Mesenteric fat pad (tissue), 1 donor: ENCODE results near the gene EPAS1. TPM values are rescaled to one million over a fixed set of nuclear protein-coding genes. Genes with fewer than 3 reads are reported as not detected.

Experiments used
- DNase-seq: peaks from one replicate; pipeline ENCODE4 v3.0.0-alpha.2; 2020; ENCODE audit warnings: low spot score
- total RNA-seq: library from RNA; stranded (reverse); fragmentation: NEBNext Ultra II Directional; extraction: Animal tissue kit (Norgen Biotek cat#: 25700); gene quantifications from one replicate; pipeline ENCODE4 v1.2.1, GENCODE V29; 2021
- donor health status: DM: yes; HTN: yes; CAD: no.

EPAS1 gene
- total RNA-seq, 1 donor from 2014 or later, result 717 TPM

DNA sequence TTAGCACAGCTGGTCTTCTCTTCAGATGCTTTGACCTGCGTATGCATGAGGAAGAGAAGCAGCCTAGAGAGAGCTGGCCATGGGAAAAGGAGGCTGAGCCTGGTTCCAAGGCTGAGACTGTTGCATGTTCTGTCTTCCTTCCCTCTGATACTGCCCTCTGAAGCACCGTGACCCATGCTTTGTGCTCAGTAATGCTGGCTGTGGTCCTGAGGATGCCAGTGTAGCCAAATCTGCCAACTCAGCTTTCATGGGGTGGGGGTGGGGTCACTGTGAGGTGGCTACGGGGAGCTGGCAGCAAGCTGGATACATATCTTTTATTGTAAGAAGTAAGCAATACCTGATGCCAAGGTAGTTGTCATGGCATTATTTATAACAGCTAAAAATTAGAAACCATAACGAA, 41.5 kb downstream of the EPAS1 start:
- no peak for DNase-seq

DNA sequence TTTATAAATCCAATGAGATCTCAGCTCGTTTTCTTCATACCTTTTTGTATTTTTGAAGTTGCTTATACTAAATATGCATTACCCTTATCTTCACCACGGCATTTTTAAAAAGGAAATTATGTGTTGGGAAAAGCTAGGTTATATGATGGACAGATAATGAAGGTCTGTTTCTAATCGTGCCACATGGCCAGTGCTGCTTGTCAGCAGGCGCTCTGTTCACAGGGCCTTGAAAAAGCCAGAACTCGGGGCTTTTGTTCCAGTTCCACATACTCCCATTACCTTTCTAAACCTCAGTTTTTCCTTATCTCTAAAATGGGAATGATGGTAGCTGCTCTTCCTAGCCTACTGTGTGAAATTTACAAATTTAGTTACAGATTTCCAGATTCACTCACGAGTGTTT, 42.0 kb downstream of the EPAS1 start:
- no peak for DNase-seq

DNA sequence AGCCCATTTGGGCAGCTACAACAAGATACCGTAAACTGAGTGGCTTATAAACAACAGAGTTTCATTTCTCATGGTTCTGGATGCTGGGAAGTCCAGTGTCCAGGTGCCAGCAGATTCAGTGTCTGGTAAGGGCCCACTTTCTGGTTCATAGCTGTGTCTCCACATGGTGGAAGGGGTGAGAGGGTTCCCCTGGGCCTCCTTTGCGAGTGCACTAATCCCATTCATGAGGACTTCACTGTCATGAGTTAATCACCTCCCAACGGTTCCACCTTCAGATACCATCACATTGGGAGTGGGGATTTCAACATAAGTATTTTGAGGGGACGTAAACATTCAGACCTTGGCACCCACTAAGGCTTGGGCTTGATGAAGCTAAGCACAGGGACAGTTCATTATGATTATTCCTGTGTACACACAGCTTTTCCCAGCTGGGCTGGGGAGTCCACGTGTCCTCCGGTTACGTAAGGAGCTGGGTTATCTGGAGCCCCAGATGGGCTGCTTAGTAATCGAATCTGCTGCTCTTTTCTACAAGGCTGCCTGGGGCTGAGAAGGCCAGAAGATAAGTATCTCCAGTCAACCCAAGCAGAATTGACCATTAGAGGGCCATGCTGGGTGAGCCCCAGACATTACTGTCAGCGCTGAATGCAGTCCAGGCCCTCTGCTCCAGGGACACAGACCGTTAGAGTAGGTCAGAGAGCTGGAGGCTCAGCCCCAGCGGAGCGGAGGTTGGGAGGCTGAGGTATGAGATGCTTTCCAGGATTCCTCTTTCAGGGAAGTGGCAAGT, 42.7 kb downstream of the EPAS1 start:
- DNase-seq, result no peak

DNA sequence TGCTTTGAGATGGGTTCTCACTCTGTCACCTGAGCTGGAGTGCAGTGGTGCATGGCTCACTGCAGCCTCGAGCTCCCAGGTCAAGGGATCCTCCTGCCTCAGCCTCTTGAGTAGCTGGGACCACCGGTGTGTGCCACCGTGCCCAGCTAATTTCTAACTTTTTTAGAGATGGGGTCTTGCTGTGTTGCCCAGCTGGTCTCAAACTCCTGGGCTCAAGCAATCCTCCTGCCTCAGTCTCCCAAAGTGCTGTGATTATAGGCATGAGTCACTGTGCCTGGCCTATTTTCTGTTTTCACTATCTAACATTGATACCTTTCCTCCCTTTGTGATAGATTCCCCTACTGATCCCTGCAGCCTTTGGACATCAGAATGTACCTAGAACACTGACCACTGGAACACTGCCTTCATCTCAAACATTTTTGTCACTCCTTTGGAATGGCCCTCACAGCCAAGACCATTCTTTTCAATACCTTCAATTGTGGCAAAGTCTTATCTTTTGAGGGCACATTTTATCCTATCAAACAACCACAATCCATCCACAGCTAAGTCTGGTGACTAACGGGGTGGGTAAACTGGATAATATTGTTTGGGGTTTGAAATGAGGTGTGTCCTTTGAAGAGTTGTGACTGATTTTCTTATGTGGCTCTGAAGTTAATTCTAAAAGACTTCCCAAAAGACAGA, 43.7 kb downstream of the EPAS1 start:
- DNase-seq, result no peak

DNA sequence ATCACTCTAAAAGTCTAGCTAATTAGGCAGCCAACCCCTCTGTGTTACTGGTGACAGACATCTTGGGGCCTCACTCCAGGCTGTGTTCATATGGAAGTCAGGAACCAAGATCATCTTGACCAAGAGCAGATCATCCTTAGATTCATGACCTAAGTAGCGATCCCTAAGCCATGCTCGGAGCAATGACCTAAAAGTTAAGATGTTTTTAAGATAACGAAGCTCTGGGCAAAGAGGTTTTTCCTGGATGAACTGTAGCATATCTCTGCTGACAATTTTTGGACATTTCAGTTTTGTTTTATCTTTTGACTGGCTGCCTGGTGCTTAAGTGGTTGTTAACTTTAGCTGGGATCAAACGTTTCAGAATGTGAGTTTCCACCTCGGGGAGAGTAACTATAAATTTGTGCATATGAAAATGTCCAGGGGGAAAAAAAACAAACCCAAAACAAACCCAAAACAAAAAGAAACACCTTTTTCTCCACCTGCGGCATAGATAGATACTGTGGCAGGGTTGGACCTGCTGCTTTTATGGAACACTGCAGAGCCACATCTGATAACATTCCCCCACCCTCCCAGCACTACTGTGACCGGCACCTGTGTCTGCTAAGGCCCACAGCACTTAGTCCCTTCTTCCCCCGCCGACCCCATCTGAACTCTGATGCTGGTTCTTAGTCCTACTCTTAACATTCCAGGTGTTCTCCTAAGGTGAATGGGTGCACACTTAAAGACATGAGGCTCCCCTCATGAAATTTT, 45.5 kb downstream of the EPAS1 start:
- no peak for DNase-seq

DNA sequence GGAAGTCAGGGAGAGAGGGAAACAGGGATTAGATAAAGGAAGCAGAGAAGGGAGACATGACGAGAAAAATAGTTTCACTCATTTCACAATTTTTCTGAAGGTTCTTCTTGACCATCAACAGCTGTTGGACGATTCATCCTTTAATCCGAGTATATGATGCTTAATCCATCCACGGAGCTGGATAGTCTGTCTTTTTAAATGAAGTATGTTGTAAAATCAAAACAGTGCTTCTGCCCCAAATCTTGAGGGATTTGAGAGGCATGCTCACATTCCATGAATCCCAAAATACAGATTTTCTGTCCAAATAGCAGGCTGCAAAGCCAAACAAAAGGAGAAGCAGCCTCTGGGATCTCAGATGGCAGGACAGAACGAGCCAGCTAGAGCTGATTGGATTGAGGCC, 47.5 kb downstream of the EPAS1 start:
- no peak for DNase-seq

DNA sequence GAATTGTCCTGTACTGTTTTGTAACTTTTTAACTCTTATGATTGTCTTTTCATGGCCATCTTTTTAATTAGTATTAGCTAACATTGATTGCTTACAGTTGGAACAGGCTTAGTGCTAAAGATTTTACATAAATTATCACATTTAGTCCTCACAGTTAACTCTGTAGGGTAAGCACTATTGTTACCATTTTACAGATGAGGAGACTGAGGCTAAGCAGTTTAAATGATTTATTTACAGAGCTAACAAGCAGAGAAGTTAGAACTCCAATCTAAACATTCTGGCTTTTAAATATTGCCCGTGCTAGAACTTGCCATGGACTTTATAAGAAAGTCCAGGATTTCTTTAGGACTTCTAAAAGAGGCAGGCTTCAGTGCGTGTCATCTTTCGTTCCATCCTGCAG, 48.6 kb downstream of the EPAS1 start:
- no peak for DNase-seq

DNA sequence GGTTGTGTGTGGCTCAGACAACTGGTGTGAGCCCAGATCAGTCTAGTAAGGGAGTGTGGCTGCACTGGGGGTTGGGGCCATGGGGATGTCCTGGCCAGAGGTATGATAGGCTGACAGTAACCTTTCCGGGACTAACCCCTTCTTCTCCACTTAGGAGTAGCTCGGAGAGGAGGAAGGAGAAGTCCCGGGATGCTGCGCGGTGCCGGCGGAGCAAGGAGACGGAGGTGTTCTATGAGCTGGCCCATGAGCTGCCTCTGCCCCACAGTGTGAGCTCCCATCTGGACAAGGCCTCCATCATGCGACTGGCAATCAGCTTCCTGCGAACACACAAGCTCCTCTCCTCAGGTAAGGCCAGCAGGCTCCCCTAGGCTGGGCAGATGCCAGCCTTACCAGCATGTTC, 49.5 kb downstream of the EPAS1 start:
- no peak for DNase-seq

DNA sequence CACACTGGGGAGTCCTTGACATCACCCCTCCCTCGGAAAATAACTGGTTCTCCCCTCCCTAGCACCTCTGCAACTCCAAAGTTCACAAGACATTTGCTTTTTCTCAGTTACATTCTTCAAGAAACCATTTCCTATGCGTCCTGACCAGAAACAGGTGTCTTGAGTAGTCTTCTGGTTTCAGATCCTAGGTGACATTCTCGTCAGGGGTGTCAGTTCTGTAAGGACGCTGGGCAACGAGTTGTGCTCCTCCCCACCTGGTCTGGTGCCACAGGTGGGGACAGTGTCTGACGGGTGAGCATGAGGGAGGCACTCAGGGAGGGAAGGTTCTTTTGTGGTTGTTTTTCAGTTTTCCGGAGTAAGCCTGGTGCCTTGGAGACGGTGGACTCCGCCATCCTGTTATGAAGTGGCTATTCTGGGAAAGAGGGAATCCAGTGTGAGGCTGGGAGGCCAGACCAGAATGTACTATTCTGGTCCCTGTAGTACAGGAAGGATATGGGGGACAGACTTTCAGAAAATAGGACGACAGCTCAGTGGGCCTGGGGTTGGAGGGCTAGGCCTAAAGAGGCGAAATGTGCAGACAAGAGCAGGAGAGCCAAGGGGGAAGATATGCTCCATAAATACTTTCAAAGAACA, 50.6 kb downstream of the EPAS1 start:
- no peak for DNase-seq

DNA sequence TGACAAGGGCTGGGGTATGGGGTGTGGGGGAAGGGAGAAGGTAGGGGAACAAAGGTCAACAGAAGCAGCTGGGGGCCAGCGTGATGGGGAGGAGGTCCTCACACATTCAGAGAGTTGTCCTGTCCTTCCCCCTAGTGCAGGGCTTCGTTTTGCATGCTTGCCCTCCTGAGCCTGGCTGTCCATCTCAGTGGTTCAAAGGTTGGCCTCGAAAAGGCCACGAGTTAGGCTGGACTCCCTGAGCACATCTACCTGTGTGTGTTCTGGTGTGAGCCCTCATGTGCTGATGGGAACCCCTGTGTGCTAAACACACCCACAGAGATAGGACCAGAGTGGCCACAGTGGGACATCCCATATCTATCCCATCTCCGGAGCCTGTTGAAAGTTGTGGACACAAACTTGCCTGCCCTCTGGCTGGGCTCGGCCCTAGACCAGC, 51.9 kb downstream of the EPAS1 start:
- DNase-seq, result no peak

DNA sequence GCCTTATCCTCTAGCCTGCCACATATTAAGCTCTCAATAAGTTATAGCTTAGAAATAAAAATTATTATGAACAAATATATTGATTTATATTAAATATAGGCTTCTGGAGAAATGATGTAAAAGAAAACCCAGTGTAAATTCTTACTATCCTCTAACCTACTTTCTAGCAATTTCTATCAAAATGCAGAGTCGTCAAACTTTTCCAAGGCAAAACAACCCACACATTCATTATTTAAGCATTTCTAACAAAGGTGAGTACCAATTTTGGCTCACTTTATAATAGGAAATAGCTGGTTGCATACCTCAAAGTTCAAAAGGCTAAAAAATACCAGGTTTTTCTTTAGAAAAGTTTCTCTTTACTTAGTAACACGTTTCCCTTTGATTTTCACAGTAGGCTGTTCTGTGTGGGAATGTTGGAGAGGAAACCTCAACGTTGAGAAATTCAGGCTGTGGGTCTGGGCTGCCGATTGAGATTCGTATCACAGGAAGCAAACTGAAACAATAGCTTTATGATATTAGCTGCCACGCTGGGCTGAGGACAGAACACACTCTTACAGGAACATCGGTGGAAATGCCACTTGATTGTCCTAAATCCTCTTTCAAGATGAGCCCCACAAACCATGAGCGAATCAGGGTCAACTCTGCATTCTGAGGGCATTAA, 53.0 kb downstream of the EPAS1 start:
- DNase-seq, result no peak

DNA sequence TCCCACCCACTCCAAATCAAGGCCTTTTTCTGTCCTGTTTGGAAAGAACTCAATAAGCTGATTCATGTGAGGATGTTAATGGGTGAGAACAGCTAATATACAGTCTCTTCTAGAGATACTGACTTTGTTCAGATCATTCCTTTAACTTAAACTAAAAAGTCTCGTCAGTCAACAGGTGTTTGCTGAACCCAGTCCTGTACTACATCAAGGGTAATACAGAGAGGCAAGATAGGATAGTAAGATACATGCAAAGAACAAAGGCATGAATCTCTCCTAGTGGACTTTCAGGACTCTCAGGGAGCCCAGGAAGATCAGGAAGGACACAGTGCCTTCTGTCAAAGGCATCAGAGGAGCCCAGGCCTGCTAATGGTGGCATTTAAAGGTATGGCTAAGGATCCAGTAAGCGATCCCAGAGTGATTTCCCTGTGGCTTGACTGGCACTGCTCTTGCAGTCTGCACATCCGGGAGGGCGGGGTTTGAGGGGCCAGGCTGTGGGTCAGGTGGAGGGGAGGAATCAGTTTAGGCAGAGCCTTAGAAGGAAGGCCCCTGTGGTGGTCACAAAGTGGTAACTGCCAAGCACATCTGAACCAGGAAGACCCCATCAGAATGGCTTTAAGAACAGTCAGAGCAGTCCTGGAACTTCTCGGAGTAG, 54.0 kb downstream of the EPAS1 start:
- no peak for DNase-seq

DNA sequence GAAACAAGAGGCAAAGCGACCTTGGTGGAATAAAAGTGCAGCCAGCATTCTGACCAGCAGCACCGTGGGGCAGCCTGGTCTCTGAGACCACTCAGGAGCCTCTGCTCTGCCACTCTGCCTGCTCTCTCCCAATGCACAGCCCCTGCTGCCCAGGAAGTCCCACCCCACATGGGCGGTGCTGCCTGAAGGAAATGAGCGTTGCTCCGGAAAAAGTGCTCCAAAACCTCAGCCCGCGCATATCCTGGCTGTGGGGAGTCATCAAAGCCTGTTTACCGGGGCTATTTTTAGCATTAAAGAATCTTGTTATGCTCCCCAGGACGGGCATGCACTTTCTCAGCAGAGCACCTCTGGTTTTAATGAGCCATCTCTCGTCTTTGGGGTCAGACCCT, 54.5 kb downstream of the EPAS1 start:
- DNase-seq, result no peak

DNA sequence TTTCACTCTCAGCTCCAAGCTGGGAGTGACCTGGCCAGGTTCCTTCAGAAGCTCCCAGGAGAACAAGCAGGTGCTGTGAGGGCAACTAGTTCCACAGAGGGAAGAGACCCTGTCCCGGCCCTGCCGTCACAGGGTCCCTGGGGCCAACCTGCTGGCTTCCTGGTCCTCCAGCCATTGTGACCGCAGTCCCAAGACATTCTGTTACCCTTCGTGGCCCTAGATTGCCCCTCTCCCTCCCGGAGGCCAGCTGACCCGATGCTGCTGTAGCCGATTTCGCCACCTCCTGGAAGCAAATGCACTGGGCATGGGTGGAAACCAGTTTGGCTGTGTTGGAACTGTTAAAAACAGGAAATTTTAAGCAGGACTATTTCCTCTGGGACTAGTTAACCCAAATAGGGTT, 55.4 kb downstream of the EPAS1 start:
- DNase-seq, result no peak

DNA sequence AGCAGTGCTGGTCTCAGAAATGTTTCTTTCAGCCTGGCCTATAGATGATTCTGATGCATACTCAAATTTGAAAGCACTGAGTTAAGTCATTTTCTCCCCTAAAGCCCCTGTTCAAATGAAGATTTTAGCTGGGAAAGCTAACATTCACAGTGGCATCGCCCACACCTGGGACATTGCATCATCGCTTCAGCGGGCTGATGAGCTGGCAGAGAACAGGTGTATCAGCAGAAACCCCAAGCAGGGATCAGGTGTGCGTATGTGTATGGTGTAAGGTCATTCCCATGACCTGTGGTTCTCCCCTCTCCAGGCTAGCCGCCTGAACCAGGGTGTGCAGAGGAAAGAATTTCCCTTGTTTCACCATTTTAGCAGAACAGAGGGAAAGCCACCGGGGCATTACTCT, 56.3 kb downstream of the EPAS1 start:
- no peak for DNase-seq

DNA sequence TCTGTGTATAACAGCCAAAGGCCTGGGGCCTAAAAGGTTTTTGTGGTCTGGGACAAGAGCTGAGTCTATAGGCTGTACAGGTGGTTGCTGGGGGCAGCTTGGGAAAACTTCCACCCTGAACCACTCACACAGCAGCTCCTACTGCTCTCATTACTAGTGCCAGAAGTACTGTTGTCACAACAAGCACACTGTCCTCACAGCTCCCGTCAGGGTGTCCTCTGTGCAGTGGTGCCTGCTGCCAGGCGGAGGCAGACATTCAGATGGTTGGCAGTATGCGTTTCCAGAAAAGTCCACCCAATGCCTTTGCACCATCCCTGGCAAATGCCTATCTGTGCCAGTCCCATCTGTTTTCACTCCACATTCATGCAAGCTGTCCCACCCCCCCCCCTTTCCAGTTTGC, 58.5 kb downstream of the EPAS1 start:
- DNase-seq, result no peak

DNA sequence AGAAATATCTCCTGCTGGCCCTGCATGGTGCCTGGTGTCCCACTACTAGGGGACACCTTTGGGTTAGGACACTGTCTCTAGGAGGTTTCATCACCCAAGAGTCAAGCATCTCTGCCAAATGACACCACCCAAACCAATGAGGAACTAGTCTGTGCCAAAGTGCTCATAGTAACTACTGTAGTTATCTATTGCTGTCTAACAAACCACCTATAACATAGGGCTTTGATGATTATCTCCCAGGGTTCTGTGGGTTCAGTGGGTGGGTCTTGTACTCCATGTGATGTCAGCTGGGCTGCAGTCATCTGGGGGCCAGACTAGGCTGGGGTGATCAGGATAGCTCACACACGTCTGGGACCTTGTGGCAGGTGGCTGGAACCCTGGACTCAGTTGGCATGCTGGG, 59.8 kb downstream of the EPAS1 start:
- DNase-seq, result no peak

DNA sequence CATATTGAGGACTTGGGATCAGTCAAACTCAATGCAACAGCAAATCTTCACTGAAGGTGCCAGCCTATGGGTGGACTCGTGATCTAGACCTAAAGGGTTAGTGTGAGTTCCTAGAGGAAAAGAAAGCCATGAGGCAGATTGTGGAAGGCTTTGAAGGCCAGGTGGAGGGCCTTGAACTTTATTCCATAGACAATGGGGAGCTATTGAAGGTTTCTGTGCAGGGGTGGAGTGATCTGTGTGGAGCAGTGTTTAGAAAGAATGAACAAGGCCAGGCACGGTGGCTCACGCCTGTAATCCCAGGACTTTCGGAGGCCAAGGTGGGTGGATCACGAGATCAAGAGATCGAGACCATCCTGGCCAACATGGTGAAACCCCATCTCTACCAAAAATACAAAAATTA, 61.5 kb downstream of the EPAS1 start:
- DNase-seq, result no peak

DNA sequence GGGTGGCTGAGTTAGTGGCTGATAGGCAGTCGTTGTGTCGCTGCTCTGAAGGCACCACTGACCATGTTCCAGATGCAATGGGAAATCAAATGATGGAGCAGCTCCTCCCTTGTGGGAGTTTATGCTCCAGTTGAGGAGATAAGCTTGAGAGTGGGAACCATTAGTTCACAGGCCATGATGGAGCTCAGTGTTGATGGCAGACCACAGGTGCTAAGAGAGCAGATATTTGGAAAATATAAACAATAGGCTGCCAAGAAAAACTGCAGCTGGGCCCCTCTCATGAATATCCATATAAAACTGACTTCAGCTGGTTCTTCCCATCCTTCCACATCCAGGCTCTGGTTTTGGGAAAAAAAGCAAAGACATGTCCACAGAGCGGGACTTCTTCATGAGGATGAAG, 63.1 kb downstream of the EPAS1 start:
- no peak for DNase-seq

DNA sequence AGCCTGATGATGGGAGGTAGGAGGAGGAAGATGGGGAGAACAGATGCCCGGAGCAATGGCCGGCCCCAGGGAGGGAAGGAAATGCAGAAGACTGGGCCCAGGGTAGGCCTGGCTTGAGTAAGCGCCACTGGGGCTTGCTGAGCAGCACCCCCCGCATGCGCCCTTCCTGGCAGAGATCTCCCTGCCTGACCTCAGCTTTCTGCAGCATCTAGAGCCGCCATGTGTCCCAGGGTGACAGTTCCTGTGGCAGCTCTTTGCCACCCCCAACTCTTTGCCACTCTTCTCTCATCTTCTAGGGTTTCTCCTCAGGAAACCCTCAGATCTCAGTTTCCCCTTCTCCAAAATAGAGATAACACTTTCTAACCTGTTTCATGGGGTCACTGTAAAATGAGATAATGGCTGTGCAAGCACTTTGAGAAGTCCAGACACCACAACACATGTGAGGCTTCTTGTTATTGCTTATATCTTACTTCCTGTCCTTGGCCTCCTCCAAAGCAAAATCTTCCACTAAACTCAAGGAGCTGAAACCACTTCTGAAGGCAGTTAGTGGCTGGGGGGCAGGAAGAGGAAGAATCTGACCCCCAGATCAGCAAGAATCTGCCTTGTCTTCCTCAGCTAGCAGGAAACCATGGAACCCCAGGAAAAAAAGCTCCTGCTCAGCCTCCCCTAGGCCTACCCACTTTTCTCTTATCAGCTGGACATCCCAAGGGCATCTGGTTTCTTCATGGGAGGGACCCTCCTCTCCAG, 64.9 kb downstream of the EPAS1 start:
- no peak for DNase-seq
